ENCODE measurements around the gene PCDH12.

Gene PCDH12

GRCh38 chr5:141920771-141921170 is 37.2 kb downstream of the PCDH12 start:
- H3K4me3 ChIP-seq (ENCODE audit: low read depth, low read length), result no peak overlapping the region
- no peak for DNase-seq (ENCODE audit: low read depth)
- no peak for TF ChIP-seq CTCF (IDR thresholded peaks at IDR 0.05; ENCODE audit: insufficient read depth, low read depth, low read length, missing control alignments)

- no peak for DNase-seq (ENCODE audit: low read depth)
- no peak overlapping the region for H3K4me3 ChIP-seq (ENCODE audit: low read depth, low read length)
- TF ChIP-seq CTCF (IDR thresholded peaks at IDR 0.05; ENCODE audit: insufficient read depth, low read depth, low read length, missing control alignments), result no peak
Observed at GRCh38 chr5:141919218-141920119, 38.5 kb downstream of the PCDH12 start.

- TF ChIP-seq CTCF (IDR thresholded peaks at IDR 0.05; ENCODE audit: insufficient read depth, low read depth, low read length, missing control alignments), result no peak
- DNase-seq (ENCODE audit: low read depth), result no peak
Observed at GRCh38 chr5:141917760-141918159, 40.2 kb downstream of the PCDH12 start.

GRCh38 chr5:141916522-141916921 is 41.5 kb downstream of the PCDH12 start:
- TF ChIP-seq CTCF (IDR thresholded peaks at IDR 0.05; ENCODE audit: insufficient read depth, low read depth, low read length, missing control alignments), result no peak
- DNase-seq (ENCODE audit: low read depth), result no peak
- H3K4me3 ChIP-seq (ENCODE audit: low read depth, low read length), result no peak overlapping the region

More at GRCh38 chr5:141917760-141918159, 40.2 kb downstream of the PCDH12 start:
- H3K4me3 ChIP-seq (ENCODE audit: low read depth, low read length), result no peak overlapping the region

- no peak overlapping the region for H3K4me3 ChIP-seq (ENCODE audit: low read depth, low read length)
- no peak for TF ChIP-seq CTCF (IDR thresholded peaks at IDR 0.05; ENCODE audit: insufficient read depth, low read depth, low read length, missing control alignments)
- DNase-seq (ENCODE audit: low read depth), result no peak
Observed at GRCh38 chr5:141915881-141916336, 42.1 kb downstream of the PCDH12 start.

GRCh38 chr5:141914797-141915196 is 43.2 kb downstream of the PCDH12 start:
- no peak for DNase-seq (ENCODE audit: low read depth)
- no peak for TF ChIP-seq CTCF (IDR thresholded peaks at IDR 0.05; ENCODE audit: insufficient read depth, low read depth, low read length, missing control alignments)
- H3K4me3 ChIP-seq (ENCODE audit: low read depth, low read length), result no peak overlapping the region

Data from GM12865 (cell line).